Fibroblast of skin of back (primary cell): Measurements from ENCODE around the gene DPP8.
"Not testable (repeated sequence)": the region's sequence is repeated elsewhere in the genome, so short reads cannot be mapped to it uniquely, and the experiment has no call there.

Source experiments
- DNase-seq: peaks from one replicate; pipeline ENCODE4 v3.0.0-alpha.2; 2013

Gene DPP8

GRCh38 chr15:65524226-65524625 is 6.7 kb upstream of the DPP8 start:
- no peak for DNase-seq

- DNase-seq: no peak
Measured at GRCh38 chr15:65521350-65521749, 3.9 kb upstream of the DPP8 start.

DNA sequence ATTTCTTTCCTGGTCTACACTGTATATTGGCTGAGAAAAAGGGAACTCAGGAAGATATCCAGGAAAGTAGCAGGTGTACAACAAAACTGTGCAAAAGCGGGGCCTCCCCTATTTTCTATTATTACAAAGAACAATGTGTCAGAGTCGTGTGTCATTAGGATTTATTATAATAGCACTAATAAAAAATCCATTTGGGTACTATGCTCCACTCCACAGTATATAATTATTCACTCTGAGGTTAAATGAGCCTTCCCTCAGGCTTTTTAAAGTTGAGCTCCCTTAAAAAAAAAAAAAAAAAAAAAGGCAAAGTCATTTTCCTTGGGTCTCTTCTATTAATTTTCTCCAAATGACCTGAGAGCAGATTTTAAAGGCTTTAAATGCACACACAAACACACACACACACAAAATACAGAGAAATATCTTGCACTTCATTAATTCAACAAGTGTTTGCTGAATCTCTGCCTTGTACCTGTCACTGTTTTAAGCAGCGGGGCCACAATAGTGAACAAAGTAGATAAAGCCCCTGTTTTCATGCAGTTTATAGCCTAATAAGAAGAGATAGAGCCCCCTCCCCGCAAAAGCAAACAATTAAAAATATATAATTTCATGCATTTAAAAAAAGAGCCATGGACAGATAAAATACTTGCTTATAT is 1.3 kb upstream of the DPP8 start:
- no peak for DNase-seq

- DNase-seq: no peak
Measured at GRCh38 chr15:65517866-65518207, 348 bp upstream of the DPP8 start.

GRCh38 chr15:65512807-65513416 is 4.6 kb downstream of the DPP8 start:
- no peak for DNase-seq

GRCh38 chr15:65512189-65512588 is 5.3 kb downstream of the DPP8 start:
- DNase-seq: no peak

- no peak for DNase-seq
Measured at GRCh38 chr15:65509321-65509720, 8.2 kb downstream of the DPP8 start.

DNA sequence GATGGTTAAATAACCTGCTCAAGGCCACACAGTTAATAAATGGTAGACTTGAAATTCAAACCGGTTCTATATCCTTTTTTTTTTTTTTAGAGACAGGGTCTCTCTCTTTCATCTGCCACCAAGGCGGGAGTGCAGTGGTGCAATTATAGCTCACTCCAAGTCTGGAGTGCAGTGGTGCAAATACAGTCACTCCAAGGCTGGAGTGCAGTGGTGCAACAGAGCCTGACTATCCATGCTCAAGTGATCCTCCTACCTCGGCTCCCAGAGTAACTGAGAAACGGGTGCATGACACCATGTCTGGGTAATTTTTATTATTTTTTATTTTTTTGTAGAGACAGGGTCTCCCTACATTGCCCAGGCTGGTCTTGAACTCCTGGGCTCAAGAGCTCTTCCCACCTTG is 23.4 kb downstream of the DPP8 start:
- no peak for DNase-seq

GRCh38 chr15:65484876-65485275 is 32.6 kb downstream of the DPP8 start:
- no peak for DNase-seq

DNA sequence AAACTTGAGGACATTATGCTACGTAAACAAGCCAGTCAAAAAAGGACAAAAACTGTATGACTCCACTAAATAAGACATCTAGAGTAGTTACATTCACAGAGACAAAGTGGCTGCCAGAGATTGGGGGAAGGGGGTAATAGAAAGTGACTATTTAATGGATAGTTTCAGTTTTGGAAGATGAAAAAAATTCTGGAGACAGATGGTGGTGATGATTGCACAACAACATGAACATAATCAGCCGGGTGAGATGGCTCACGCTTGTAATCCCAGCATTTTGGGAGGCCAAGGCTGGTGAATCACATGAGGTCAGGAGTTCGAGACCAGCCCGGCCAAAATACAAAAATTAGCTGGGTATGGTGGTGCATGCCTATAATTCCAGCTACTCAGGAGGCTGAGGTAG is 40.6 kb downstream of the DPP8 start:
- DNase-seq: peak; percentile 11

DNA sequence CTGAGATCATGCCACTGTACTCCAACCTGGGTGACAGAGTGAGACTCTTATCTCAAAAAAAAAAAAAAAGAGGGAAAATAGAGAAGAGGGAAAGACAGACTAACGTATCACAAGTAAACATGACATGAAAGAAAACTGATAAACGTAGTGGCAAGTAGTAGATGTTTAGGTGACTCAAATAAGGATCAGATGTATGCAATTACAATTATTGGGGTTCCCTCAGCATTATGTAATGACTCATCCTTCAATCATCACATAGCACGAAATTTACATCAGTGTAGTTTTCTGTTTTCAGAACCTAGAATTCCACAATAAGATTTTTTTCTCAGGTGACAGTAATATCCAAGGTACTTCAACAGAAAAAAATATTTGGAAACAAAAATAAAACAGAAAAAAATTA is 46.6 kb downstream of the DPP8 start:
- no peak for DNase-seq

GRCh38 chr15:65468229-65468909 is 49.1 kb downstream of the DPP8 start:
- no peak for DNase-seq

DNA sequence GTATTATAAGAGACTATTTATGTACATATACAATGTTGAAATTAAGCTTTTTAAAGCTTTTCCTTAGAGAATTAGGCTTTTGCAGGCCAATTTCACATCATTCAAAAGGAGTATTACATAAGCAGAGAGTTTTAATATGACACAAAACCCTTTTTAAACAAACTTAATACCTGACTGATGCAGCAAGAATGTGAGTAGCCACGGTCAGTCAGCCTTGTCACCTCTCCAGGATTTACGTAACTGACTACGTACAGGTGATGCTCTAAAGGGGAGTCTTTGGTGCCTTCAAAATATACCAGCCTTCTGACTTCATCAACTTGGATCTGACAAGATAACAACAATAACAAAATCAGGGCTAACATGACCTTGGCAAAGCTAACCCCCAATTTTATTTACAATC is 50.6 kb downstream of the DPP8 start:
- DNase-seq: no peak

- not testable (repeated sequence) for DNase-seq
Measured at GRCh38 chr15:65463096-65463495, 54.4 kb downstream of the DPP8 start.

GRCh38 chr15:65460741-65461347 is 56.6 kb downstream of the DPP8 start:
- peak; percentile 45 for DNase-seq

GRCh38 chr15:65455256-65455655 is 62.2 kb downstream of the DPP8 start:
- DNase-seq: not testable (repeated sequence)

- no peak for DNase-seq
Measured at GRCh38 chr15:65451989-65452388, 65.5 kb downstream of the DPP8 start.

- no peak for DNase-seq
Measured at GRCh38 chr15:65450556-65450955, 66.9 kb downstream of the DPP8 start.

DNA sequence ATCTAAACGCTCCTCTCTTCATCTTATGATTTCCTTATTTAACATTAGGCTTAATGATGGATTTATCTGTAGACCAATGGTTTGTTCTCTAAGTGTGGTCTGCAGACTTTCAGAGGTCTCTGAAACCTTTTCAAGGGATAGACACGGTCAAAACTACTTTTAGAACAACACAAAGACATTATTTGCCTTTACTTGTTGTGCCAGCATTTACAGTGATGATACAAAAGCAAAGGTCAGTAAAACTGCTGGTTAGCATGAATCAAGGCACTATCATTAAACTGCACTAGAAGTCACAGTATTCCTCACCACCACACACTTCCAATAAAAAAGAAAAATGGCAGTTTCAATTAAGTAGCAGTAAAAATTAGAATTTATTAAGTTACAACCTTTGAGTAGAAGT is 70.3 kb downstream of the DPP8 start:
- DNase-seq: no peak

GRCh38 chr15:65434201-65434600 is 83.3 kb downstream of the DPP8 start:
- DNase-seq: no peak

DNA sequence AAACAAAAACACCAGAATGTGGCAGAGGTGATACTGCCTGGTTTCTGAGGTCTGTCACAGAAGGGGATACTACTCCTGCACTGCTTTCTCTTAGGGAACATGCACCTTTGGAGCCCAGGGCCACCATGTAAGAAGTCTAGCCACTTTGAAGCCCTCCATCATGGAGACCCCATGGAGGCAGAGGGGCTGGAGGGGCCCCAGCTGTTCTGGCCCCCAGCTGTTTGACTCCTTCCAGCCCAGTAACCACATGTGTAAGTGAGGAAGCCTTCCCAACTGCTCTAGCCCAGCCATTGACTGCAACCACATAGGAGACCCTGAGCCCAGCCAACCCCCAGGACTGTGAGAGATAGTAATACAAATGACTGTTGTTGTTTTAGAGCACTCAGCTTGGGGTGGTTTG is 85.8 kb downstream of the DPP8 start:
- no peak for DNase-seq

GRCh38 chr15:65426216-65426853 is 91.2 kb downstream of the DPP8 start:
- no peak for DNase-seq

DNA sequence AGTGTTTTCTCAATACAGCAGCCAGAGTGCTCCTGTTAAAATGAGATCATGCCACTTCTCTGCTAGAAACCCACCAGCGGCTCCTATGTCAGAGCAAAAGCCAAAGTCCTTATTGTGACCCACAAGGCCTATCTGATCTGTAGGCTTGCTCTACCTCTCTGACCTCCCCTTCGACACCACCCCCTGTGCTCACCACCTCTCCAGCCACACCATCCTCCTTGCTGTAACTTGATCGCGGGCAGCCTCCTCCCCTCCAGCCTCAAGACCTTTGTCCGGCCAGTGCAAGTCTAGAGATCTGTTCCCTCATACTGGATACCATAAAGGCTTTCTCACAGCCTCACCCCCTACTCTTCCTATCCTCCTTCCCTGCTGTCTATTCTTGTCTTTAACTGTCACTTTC is 92.8 kb downstream of the DPP8 start:
- no peak for DNase-seq
